Duodenal mucosa (tissue), 2 donors: ENCODE data around the gene RAB3B.

ENCODE experiments used
- H3K27ac ChIP-seq: one replicate; pipeline ENCODE4 v1.7.0; 2013; ENCODE audit warnings: low read depth, low read length
- H3K27me3 ChIP-seq, 2 donors: one replicate each; pipeline ENCODE4 v1.7.0; 2013; ENCODE audit warnings: low read length in 2 of 2, control low read depth in 1 of 2; ENCODE audit not compliant: insufficient read depth in 2 of 2, control insufficient read depth in 1 of 2
- H3K36me3 ChIP-seq, 2 donors: one replicate each; pipeline ENCODE4 v1.7.0; 2013; ENCODE audit warnings: low read length in 2 of 2, control low read depth in 1 of 2; ENCODE audit not compliant: insufficient read depth in 2 of 2, control insufficient read depth in 1 of 2
- H3K4me1 ChIP-seq, 2 donors: one replicate each; pipeline ENCODE4 v1.7.0; 2013; ENCODE audit warnings: low read length in 2 of 2, control low read depth in 1 of 2; ENCODE audit not compliant: insufficient read depth in 2 of 2, control insufficient read depth in 1 of 2
- H3K4me3 ChIP-seq, 2 donors: one replicate each; pipeline ENCODE4 v1.7.0; 2013; ENCODE audit warnings: low read length in 2 of 2, low read depth in 1 of 2
- H3K9ac ChIP-seq, 2 donors: one replicate each; pipeline ENCODE4 v1.7.0; 2013; ENCODE audit warnings: low read length in 2 of 2, low read depth in 1 of 2
- H3K9me3 ChIP-seq, 2 donors: one replicate each; pipeline ENCODE4 v1.7.0; 2013; ENCODE audit warnings: low read length in 2 of 2, control low read depth in 1 of 2; ENCODE audit not compliant: control insufficient read depth in 1 of 2

RAB3B gene

GRCh38 chr1:51989582-51990477, 670 bp downstream of the RAB3B start:
- H3K36me3 ChIP-seq, result no peaks in the 10 kb centered on the region
- peak overlapping the region; percentile 14 to 56 for H3K4me3 ChIP-seq
- H3K9ac ChIP-seq, result no peak overlapping the region
- no peaks in the 10 kb centered on the region for H3K4me1 ChIP-seq
- no peaks in the 10 kb centered on the region for H3K9me3 ChIP-seq
- peaks cover 12 to 23% of the 10 kb centered on the region in 2 donors for H3K27me3 ChIP-seq
- H3K27ac ChIP-seq, result no peak overlapping the region

- Histone ChIP-seq H3K27me3 (peaks cover 12 to 23% of the 10 kb centered on the region in 2 donors), H3K4me3 (no peak overlapping the region), H3K9me3 (no peaks in the 10 kb centered on the region)
Measured at GRCh38 chr1:51988254-51988653, 2.2 kb downstream of the RAB3B start.

GRCh38 chr1:51986718-51987117, 3.8 kb downstream of the RAB3B start:
- no peaks in the 10 kb centered on the region for H3K4me1 ChIP-seq
- H3K4me3 ChIP-seq, result no peak overlapping the region
- peaks cover 2 to 10% of the 10 kb centered on the region in 2 donors for H3K27me3 ChIP-seq
- no peak overlapping the region for H3K27ac ChIP-seq
- no peaks in the 10 kb centered on the region for H3K9me3 ChIP-seq
- no peaks in the 10 kb centered on the region for H3K36me3 ChIP-seq
- no peak overlapping the region for H3K9ac ChIP-seq

More at GRCh38 chr1:51988254-51988653, 2.2 kb downstream of the RAB3B start:
- no peak overlapping the region for H3K27ac ChIP-seq
- no peaks in the 10 kb centered on the region for H3K36me3 ChIP-seq
- no peak overlapping the region for H3K9ac ChIP-seq
- no peaks in the 10 kb centered on the region for H3K4me1 ChIP-seq

GRCh38 chr1:51982161-51982560, 8.3 kb downstream of the RAB3B start:
- Histone ChIP-seq H3K4me3 (no peak overlapping the region), H3K9me3 (no peaks in the 10 kb centered on the region), H3K36me3 (no peaks in the 10 kb centered on the region), H3K27ac (no peak overlapping the region), H3K4me1 (no peaks in the 10 kb centered on the region), H3K27me3 (no peaks in the 10 kb centered on the region), H3K9ac (no peak overlapping the region)

- no peak overlapping the region for H3K27ac ChIP-seq
- H3K36me3 ChIP-seq, result no peaks in the 10 kb centered on the region
- H3K27me3 ChIP-seq, result no peaks in the 10 kb centered on the region
- no peak overlapping the region for H3K4me3 ChIP-seq
- H3K9ac ChIP-seq, result no peak overlapping the region
- no peaks in the 10 kb centered on the region for H3K4me1 ChIP-seq
- no peaks in the 10 kb centered on the region for H3K9me3 ChIP-seq
Measured at GRCh38 chr1:51981555-51981954, 8.9 kb downstream of the RAB3B start.

DNA sequence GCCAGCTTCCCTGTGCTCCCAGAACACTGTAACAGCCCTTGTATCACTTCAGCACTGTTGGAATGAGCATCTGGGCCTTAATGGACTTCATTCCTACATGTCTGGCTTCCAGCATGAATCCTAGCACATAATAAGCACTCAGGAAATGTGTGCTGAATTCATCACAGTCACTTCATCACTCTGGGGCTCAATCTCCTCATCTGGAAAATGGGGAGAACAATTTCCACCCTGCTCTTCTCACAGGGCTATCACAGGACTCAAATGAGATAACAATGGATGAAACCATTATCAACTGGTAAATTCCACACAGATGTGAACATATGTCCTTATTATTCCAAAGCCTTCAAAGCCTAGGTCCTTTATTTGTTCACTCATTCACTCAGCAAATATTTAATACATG, 12.4 kb downstream of the RAB3B start:
- no peaks in the 10 kb centered on the region for H3K27me3 ChIP-seq
- H3K9ac ChIP-seq, result no peak overlapping the region
- no peak overlapping the region for H3K4me3 ChIP-seq
- no peaks in the 10 kb centered on the region for H3K36me3 ChIP-seq
- no peaks in the 10 kb centered on the region for H3K4me1 ChIP-seq
- H3K9me3 ChIP-seq, result no peaks in the 10 kb centered on the region
- H3K27ac ChIP-seq, result no peak overlapping the region

DNA sequence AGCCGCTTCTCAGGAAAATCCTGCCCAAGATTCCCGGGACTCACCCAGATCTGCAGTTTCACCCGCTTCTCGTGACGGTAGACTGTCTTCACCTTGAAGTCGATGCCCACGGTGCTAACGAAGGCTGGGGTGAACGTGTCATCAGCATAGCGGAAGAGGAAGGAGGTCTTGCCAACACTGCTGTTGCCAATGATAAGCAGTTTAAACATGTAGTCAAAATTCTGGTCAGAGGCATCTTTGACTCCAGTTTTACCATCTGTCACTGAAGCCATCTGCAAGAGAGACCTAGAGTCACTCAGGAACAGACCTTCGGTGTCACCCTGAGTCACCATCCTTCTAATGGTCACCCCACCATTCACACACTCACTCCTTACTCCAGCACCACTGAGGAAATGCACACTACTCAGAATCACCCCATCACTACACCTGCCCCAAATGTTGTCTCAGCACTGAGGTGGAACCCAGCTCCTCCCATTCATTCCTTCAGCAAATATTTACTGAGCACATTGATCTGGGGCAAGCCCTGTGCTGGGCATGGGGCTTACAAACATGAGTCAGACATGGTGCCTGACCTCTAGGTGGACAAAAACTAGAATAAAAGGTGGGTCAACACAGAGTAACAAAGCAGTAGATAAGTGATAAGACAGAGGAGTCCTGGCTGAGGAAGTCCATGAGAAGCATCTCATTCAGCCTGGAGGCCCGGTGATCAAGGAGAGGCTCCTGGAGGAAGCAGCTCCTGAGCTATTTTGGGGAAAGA, 13.5 kb downstream of the RAB3B start:
- Histone ChIP-seq H3K9me3 (no peaks in the 10 kb centered on the region), H3K27me3 (no peaks in the 10 kb centered on the region), H3K4me3 (no peak overlapping the region), H3K36me3 (no peaks in the 10 kb centered on the region), H3K27ac (no peak overlapping the region), H3K9ac (no peak overlapping the region), H3K4me1 (no peaks in the 10 kb centered on the region)

DNA sequence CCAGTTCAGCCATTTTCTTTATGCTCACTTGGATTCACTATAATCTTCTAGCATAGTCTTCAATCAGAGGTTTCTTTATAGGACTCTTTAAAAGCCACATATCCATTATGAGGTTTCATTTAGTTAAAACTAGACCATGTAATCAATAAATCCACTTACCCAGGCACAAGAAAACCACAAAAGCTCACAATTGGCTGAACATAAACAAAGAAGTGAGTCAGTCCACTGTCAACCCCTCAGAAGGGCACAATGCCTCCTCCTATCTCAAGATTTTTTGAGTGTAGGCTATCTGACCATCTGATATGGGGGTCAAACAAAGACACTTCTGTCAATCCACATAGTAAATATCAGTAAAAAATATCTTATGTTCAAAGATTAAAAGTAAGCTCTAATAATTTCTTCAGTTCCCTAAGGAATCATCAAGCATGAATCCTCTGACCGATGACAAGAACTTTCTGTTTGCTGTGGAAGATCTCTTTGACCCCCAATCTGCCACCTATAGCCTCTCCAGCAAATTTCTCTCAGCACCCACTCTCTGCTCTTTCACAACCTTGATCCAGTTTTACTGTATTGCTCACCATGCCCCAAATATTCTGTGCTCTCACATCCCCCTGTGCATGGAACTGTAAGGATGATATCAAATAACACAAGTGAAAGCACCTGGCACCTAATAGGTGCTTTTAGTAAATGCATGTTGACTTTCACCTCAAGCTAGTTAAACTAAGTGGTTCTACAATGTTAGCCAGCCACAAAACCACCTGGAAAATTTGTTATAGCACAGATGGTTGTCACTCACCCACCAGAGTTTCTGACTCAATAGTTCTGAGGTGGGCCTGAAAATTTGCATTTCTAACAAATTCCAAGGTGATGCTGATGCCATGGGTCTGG, 16.7 kb downstream of the RAB3B start:
- H3K27me3 ChIP-seq, result no peaks in the 10 kb centered on the region
- H3K9me3 ChIP-seq, result no peaks in the 10 kb centered on the region
- no peaks in the 10 kb centered on the region for H3K4me1 ChIP-seq
- no peak overlapping the region for H3K4me3 ChIP-seq
- H3K36me3 ChIP-seq, result no peaks in the 10 kb centered on the region
- H3K27ac ChIP-seq, result no peak overlapping the region
- no peak overlapping the region for H3K9ac ChIP-seq

DNA sequence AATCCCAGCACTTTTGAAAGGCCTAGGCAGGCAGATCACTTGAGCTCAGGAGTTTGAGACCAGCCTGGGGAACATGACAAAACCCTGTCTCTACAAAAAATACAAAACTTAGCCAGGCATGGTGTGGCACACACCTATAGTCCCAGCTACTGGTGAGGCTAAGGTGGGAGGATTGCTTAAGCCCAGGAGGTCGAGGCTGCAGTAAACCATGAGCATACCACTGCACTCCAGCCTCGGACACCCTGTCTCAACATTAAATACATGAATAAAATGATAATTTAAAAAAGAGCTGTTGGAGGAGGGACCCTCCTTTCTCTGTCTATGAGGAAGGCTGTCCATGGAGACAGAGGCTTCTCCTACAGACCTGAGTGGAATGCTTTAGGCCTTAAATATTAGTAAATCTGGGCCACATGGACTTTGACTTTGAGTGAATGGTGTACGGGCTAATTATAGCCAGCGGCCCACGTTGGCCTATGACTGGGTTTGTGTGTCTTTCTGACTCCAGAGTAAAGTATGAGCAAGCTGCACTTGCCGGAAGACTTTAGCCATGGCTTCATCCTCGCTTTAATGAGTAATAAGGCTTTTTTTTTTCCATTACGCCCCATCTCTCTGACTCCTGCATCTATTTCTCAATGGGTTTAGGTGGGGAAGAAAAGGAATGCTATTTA, 21.3 kb downstream of the RAB3B start:
- no peak overlapping the region for H3K27ac ChIP-seq
- H3K4me3 ChIP-seq, result no peak overlapping the region
- H3K27me3 ChIP-seq, result no peaks in the 10 kb centered on the region
- H3K9ac ChIP-seq, result no peak overlapping the region
- no peaks in the 10 kb centered on the region for H3K9me3 ChIP-seq
- H3K4me1 ChIP-seq, result no peaks in the 10 kb centered on the region
- H3K36me3 ChIP-seq, result no peaks in the 10 kb centered on the region
